Upper lobe of left lung (tissue), 4 donors: ENCODE measurements around the gene STOML3.

Experiments used
- CTCF ChIP-seq, 6 experiments: fragments of 450-650 bp in 4 of 6; fragments of 200-600 bp in 2 of 6; sonication (generic) in 2 of 6; IDR thresholded peaks; one replicate each; pipeline ENCODE4 v1.5.1; 2016 to 2019; ENCODE audit warnings: antibody characterized with exemption in 6 of 6
- POLR2AphosphoS5 ChIP-seq, 2 donors: sonication (generic); formaldehyde crosslinking; IDR thresholded peaks; one replicate each; pipeline ENCODE4 v1.5.1; 2017; ENCODE audit warnings: antibody characterized with exemption in 2 of 2

GRCh38 chr13:38969187-38969586 is 21.4 kb downstream of the STOML3 start:
- no peak for TF ChIP-seq CTCF (IDR thresholded peaks at IDR 0.05)
- no peak for TF ChIP-seq POLR2AphosphoS5 (IDR thresholded peaks at IDR 0.05)
